GM19239 (cell line): ENCODE measurements around the gene RGS5.
"Not testable (repeated sequence)": the region's sequence is repeated elsewhere in the genome, so short reads cannot be mapped to it uniquely, and the experiment has no call there.

Source experiments
- DNase-seq: peaks from one replicate; pipeline ENCODE4 v3.0.0; 2011; ENCODE audit warnings: low spot score; ENCODE audit not compliant: insufficient read length
- FAIRE-seq: peaks from 2 replicates; lab custom pipeline; 2011; peaks lifted over from hg19 to GRCh38; lab: Jason Lieb, UNC

Gene RGS5

DNA sequence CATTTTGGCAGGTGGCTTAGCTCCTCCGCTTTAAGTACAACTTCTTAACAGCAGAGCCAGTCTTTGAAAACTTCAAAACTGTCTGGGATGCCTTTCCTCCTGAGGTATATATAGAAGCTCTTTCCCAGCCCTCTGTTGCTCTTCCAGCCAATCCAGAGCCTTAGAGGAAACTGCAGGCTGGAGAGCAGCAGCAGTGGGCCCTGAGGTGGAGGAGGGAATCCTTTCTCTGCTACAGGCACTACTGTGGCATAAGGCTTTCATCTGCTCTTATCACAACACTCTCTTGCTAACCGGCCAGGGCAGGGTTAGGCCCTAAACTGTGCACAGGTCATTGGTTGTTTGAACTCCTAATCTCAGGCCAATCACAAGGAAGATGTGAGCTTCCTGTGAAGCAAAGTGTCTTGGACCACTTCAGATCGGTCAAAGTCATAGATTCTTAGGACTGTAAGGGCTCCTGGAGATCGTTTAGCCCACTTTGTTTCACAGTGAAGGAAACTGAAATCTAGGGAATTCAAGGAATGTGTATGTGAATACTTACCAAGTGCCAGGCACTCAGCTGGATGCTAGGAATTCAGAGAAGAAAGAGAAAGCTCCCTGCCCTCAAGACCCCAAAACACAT, at the start of gene RGS5:
Gene RGS5 (minus strand): TSS at position 84 of the 619 bp plus-strand sequence. CDS start 81 bp downstream, at position 3.
- no peak for FAIRE-seq
- DNase-seq = no peak

- DNase-seq = no peak
- FAIRE-seq = no peak
Observed at GRCh38 chr1:163250382-163250974, 47.8 kb upstream of the RGS5 start.

DNA sequence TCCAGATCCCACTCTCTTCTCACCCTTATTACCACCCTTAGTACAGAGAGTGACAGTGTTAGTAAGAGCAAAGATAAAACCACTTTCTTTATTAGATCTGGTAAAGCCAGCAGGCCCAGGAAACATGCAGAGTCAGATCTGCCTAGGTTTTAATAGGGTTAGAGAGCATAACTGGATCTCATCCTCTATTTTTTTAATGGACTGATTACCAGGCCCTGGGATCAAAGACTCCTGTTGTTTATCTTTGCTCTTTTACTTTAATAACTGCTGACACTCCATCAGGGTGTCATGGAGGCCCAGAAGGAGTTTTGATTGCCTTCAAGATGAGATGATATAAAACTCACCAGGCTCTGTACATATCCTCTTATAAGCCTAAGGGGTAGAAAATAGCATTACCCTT, 45.3 kb upstream of the RGS5 start:
- no peak for FAIRE-seq

DNA sequence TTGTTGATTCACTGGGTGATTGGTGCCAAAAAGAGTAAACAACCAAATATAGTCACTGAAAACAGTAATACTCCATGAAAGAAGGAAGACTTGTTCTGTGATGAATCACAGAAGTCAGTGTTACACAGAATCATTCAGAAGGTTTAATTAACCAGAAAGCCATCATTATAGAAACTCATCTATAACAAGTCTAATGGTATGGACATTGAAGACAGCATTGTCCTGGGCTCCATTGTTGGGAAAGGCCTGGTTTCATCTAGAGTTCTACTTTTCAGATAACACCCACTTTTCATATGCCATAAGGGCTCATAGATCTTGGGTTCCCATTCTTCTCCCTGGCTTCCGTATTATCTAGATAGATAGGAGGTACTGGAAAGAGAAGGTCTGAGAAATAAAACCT, 41.9 kb upstream of the RGS5 start:
- DNase-seq, FAIRE-seq: not testable (repeated sequence)

More for the DNA sequence above, 45.3 kb upstream of the RGS5 start:
- DNase-seq = no peak

DNA sequence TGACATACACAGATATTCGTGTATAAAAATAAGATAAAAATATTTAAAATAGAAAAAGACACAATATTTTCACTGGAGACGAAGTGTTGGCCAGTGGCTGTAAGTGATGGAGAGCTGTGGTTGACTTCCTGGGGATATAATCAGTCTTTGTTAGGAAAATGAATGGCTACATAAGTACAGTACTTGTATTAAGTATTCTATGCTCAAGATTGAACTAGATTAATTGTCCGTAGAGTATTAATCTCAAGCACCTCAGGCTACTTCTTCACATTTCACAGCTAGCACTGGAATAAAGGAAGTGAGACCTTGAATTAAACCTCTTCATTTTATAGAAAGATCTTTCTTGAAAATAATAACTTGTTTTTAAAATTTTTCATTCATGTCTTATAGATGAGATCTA, 39.0 kb upstream of the RGS5 start:
- FAIRE-seq = no peak
- DNase-seq = no peak

DNA sequence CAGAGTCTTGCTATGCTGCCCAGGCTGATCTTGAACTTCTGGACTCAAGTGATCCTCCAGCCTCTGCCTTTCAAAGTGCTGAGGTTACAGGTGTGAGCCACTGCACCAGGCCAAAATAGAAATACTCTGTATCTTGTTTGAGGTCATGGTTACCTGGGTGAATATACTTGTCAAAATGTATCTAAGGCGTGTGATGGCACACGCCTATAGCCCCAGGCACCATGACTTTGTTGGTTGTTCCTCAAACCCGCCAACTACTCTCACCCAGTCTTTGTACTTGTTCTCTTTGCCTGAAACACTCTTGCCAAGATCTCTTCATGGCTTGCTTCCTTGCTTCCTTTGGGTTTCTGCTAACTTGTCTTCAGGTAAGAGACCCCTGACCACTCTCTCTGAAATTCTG, 38.0 kb upstream of the RGS5 start:
- no peak for DNase-seq
- FAIRE-seq = no peak

- DNase-seq, FAIRE-seq: not testable (repeated sequence)
Observed at GRCh38 chr1:163233643-163234042, 30.9 kb upstream of the RGS5 start.

DNA sequence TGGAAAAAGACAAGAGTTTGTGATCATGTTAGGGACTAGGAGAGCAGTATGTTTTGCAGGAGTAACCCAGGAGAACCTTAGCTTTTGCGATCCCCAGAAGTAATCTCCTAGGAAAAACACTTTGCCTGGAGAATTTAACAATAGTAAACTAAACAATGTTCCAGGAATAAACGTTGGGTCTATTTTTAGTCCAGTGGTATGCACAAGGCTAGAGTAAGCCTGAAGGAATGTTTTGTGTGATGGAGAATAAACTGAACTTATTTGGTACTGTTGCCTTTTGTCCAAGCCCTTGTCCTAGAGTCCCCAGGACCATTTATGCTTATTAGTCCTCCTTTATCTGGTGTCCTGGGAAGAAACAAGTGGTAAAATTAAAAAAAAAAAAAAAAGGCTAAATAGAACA, 28.7 kb upstream of the RGS5 start:
- DNase-seq = no peak

DNA sequence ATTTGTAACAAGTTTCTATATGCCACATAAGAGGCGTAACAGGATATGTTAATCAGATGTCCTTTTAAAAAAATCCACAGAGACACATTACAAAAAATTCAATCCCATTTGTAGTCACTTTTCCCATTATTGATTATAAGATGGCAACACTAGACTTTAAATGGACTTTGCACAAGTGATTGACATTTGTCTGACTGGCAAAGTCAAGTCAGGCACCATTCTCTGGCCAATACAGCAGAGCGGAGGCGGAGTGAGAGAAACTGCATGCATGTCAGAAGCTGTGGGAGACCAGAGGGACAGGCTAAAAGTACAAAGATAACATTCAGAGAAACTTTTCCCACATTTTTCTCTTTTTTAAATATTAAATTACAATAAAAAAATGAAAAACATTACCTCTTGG, 28.1 kb upstream of the RGS5 start:
- FAIRE-seq = no peak
- no peak for DNase-seq

More for the DNA sequence above, 28.7 kb upstream of the RGS5 start:
- no peak for FAIRE-seq

GRCh38 chr1:163228271-163228670, 25.6 kb upstream of the RGS5 start:
- not testable (repeated sequence) for DNase-seq, FAIRE-seq

- FAIRE-seq = no peak
Observed at GRCh38 chr1:163227126-163227525, 24.4 kb upstream of the RGS5 start.

GRCh38 chr1:163213626-163214025, 10.9 kb upstream of the RGS5 start:
- no peak for FAIRE-seq
- no peak for DNase-seq

More at GRCh38 chr1:163227126-163227525, 24.4 kb upstream of the RGS5 start:
- DNase-seq = no peak

DNA sequence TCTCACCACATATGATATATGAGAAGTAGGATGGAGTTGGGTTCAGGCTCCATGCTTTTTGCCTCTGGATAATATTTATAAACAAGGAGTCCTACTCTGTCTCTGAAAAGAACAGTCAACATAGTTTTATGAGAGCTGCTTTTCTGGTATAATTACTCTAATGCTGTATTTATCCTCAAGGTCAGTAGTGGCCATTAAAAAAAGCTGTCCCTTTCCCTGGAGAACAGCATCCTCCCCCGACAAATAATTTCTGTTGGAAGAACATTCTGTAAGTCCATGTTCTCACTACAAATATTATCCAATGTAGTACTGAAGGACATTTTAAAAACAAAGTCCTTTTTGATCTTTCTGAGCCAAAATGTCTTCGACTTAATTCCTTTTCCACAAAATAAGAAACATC, 9.0 kb upstream of the RGS5 start:
- DNase-seq (no peak), FAIRE-seq (no peak)

DNA sequence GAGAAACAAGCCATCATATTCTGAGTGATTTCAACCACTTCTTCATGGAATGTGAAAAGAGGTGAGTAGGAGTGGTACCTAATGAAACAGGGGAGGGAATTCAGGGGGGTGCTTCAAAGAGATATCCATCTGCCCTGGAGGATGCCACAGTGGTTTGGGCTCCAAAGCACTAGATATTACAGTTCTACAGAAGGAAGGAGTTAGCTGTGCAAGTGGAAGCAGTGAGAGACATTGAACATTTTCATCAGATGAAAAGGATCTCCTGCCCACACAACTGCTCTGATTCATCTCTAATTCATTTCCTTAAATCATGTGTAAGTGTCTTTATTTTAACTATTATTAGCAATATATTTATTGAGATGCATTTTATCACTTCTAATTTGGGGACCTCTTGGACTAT, 2.8 kb upstream of the RGS5 start:
- DNase-seq (no peak), FAIRE-seq (no peak)

GRCh38 chr1:163203561-163203960, 845 bp upstream of the RGS5 start:
- DNase-seq (no peak), FAIRE-seq (no peak)

DNA sequence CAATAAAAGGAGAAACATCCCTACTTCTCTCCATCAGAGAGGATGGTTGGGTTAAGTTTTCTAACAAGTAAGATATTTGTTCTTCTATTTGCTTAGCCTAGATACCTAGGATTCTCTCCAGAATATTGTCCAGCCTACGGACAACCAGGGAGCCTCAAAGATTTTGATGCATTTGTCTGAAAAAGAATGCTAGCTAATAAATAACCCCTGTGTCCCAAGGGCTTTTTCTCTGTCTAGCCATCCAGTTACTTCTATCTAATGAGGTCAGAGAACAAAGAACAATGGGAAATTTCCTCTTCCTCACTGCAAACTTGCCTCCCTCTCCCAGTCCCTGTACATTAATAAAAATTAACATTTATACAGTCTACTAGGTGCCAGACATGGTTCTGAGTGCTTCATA, 810 bp downstream of the RGS5 start:
- DNase-seq = no peak
- no peak for FAIRE-seq

DNA sequence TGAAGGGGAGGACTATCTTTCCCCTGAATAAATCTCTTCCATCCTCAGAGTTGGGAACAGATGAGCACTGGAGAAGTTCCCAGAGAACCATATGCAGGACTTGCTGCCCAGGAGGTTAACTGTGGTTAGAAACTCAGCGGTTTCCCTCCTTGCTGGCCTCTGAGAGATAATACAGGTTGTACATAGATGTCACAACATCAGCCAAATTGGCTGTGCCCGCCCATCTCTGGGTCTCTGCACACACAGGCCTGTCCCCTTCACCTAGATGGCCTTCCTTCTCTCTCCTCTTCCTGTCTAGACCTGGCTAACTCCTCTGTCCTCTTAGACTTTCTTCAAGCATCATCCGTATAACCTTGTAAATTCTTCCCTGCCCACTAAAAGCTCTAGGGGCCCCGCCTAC, 5.7 kb downstream of the RGS5 start:
- FAIRE-seq (no peak), DNase-seq (no peak)

DNA sequence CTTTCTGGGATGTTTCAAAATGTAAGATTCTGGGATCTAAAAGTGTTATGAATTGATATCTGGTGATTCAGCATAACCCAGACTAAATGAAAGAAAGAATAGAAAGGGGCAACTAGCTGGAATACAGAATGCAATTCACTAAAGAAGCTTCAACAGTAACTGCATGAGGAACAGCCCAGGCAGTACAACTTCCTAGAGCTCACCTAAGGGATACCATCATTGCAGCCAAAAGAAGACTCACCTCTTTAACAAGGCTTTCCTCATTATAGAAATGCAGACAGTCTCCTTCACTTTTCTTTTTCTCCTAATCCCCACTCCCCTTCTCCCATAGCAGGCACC, 6.3 kb downstream of the RGS5 start:
- DNase-seq = no peak
- no peak for FAIRE-seq

DNA sequence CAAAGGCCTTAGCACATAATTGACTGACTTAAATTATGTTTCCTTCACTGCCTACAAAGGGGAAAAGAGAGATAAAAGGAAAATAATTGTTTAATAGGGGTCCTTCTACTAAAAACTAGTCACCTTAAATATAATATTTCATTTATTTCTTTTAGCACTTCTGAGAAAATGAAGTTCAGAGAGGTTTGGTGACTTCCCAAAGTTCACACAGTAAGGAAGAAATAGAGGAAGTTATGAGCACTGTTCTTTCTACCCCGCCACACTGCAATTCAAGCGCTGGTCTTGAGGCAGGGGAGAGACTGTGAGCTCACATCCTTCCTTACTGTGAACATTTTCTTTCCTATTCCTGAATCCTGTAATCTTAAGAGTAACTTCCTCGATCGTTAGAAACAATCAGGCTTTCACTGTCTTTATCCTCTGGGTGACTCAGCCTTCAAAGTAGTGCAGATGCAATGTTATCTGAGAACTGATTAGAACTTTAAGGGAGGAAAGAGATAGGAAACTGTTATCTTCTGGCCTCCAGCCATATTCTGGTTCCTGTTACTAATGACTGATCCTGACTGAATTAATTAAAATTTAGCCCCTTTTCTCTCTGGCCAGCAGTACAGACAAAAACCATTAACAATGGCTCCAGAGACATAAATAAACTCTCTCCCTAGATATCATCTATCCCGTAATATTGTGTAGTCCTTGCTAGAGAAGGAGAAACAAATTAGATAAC, 6.8 kb downstream of the RGS5 start:
- DNase-seq = no peak
- FAIRE-seq = no peak

DNA sequence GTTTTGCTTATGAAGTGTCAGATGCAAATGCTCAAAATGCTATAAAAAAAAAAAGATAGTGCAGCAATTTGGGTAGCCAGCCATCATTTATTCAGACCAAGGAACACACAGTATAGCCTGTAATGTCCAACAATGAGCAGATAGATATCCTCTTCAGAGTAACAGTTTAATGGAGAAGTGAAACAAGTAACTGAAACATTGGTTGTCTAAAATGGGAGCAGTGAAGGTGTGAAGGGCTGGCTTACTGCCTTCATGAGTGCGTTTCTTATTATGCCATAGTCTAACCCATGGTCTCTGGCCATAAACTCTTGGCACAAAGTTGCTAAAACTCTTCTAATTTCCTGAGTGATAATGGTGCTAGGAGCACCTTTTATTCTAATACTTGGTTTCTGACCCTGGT, 11.4 kb downstream of the RGS5 start:
- DNase-seq = no peak

GRCh38 chr1:163188947-163189346, 13.8 kb downstream of the RGS5 start:
- no peak for FAIRE-seq
- no peak for DNase-seq

More for the DNA sequence above, 11.4 kb downstream of the RGS5 start:
- FAIRE-seq = no peak

DNA sequence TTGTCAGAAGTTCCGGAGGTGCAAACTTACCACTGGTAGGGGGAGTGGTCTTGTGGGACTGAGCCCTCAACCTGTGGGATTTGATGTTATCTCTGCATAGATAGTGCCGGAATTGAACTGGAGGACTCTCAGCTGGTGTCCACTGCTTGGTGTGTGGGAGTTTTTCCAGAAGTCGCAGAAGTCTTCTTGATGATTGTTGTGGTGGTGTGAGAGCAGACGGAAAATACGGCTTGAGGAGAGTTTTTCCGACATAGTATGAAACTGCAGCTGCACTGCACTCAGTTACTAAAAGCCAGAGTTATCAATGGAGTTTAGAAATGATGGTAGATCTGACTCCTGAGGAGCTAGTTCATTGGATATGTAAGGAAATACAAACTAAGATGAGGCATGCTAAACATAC, 14.9 kb downstream of the RGS5 start:
- no peak for DNase-seq
- no peak for FAIRE-seq
